ENCODE data around the gene MOB1A.

DNA sequence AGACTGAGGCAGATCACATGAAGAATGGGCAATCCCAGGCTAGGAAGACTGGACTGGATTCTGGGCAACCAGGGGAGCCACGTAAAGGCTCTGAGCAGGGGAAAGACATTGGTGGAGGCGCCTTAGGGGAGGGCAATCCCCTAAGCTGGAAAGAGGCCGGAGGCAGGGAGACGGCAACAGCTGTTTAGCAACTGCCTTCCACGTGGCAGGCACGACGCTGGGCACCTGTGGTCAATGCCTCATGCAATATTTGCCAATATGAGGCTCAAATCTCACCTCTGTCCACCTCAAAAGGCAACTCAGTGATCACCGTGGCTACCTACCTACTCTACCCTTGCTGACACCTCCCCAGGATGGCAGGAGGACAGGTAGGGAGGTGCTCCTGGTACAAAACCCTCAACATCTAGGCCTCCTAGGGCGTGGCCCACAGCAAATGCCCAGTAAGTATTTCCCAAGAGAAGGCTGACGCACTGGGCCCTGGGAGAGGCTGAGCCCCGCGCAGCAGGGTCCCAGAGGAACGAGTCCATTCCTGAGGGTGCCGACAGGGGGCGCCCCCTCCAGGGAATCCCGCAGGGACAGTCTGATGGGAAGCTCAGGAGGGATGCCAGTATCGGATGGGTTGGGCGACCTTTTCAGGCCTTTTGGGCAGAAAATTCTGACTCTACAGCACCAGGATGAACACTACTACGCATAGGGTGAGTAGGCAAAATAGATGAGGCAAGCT, 39.9 kb downstream of the MOB1A start:
- no peak for TF ChIP-seq POLR2AphosphoS5 (IDR thresholded peaks at IDR 0.05; ENCODE audit: low read depth, low read length)
- TF ChIP-seq TAF1 (IDR thresholded peaks at IDR 0.05; ENCODE audit: borderline replicate concordance, low read depth, low read length) = no peak
- TF ChIP-seq POLR2A (IDR thresholded peaks at IDR 0.05; ENCODE audit: low read depth, low read length) = no peak

All from GM12892 (cell line).